GM20000 (cell line): ENCODE results near the gene CHTF8.
A peak's percentile ranks its signal among the peaks of the same experiment; 100 is the strongest.

ENCODE experiments used
- DNase-seq: peaks from one replicate; pipeline ENCODE4 v3.0.0; 2012; ENCODE audit warnings: low spot score
- CTCF ChIP-seq: IDR thresholded peaks from 2 replicates; pipeline ENCODE4 v1.5.1; 2012; ENCODE audit warnings: mild to moderate bottlenecking, control low read depth; ENCODE audit errors: extremely low read depth, missing control alignments

Gene CHTF8

DNA sequence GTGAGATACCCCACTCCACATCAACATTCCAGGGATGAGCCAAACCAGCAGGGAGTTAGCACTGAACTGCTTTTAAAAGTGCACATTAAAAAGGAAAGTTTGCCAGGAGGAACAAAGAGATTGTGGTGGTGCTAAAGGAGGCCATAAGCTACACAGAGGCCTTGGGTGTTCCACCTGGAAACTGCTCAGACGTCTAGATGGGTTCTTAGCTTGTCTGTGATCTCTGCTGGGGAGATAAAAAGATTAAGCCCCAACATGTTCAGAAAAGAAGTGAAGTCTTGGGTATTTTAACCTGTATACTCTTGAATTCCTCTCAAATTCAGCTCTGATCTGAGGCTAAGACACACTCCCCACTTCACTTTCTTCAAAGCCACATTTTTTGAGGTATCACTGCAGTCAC is 16.6 kb downstream of the CHTF8 start:
- no peak for TF ChIP-seq CTCF
- no peak for DNase-seq

- no peak for TF ChIP-seq CTCF
- DNase-seq, result no peak
These were observed 17.0 kb downstream of the CHTF8 start for GRCh38 chr16:69115361-69115760.

DNA sequence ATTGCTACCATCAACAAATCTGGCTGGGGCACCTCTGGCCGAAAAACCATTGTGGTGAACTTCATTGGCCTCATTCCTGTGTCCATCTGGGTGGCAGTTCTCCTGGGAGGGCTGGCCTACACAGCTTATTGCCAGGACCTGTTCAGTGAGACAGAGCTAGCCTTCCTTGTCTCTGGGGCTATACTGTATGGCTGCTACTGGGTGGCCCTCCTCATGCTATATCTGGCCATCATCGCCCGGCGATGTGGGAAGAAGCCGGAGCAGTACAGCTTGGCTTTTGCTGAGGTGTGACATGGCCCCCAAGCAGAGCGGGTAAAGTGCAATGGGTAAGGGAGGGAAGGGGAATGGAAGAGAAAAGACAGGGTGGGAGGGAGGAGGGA is 17.4 kb downstream of the CHTF8 start:
- no peak for TF ChIP-seq CTCF

GRCh38 chr16:69114346-69114975 is 17.9 kb downstream of the CHTF8 start:
- TF ChIP-seq CTCF, result no peak
- no peak for DNase-seq

More for the DNA sequence above, 17.4 kb downstream of the CHTF8 start:
- no peak for DNase-seq

- no peak for TF ChIP-seq CTCF
- no peak for DNase-seq
These were observed 19.2 kb downstream of the CHTF8 start for GRCh38 chr16:69113216-69113615.

DNA sequence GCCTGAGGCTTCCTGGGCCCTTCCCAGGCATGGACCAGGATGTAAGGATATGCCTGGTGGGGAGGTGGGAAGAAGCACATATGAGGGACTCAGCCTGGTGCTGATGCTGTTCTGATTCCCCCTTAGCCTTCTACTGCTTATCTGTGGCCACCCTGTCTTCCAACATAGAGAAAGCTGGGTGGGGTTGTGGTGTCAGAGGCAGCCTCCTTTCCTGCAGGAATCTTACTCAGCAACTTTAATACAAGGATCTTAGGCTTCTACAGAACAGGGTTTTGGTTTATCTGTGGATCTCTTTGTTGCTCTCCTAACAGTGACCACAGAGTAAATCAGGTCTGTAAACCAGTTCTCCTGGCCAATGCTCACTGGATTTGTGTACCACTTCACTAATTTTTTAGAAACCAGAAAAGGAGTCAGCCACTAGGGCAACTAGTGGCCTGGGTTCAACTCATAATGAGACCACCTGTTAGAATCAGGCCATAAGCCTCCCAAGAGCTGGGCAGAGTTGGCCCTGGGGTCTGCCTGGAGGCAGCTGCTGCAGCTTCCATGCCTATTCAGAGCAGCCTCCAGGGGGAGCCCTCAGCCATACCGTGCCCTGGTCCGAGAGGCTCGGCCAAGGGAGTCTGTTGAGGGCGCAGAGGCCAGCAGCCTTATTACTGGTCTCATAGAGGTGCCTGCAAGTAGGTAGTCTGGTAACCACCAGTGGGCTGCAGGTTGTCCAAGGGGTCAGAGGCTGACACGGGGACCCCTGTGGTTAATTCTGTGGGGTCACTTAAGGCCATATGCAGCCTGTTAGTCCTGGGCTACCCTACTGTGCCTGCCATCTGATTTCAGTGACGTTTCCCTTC is 19.9 kb downstream of the CHTF8 start:
- DNase-seq, result peak; percentile 81
- TF ChIP-seq CTCF, result peak; percentile 79

DNA sequence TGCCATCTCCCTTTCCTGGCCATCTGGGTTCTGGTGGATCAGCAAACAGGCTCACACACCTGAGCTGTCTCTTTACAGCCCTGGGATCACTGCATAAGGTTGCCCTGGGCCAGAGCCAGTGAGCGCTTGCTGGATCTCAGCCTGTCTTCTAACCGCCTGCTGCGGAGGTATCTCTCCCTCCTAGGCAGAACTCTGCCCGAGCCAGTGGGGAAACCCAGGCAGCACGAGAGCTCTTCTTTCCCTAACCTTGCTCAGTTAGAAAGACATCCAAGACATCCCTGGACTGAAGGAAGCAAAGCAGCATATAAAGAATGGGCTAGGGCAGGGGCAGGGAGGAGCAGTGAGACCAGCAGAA is 20.5 kb downstream of the CHTF8 start:
- no peak for TF ChIP-seq CTCF
- no peak for DNase-seq
